GM04503 (cell line): ENCODE results near the gene CREB3L2.

ENCODE experiments used
- DNase-seq: peaks from one replicate; pipeline ENCODE4 v3.0.0-alpha.2; 2012; ENCODE audit warnings: low read depth

The CREB3L2 gene

DNA sequence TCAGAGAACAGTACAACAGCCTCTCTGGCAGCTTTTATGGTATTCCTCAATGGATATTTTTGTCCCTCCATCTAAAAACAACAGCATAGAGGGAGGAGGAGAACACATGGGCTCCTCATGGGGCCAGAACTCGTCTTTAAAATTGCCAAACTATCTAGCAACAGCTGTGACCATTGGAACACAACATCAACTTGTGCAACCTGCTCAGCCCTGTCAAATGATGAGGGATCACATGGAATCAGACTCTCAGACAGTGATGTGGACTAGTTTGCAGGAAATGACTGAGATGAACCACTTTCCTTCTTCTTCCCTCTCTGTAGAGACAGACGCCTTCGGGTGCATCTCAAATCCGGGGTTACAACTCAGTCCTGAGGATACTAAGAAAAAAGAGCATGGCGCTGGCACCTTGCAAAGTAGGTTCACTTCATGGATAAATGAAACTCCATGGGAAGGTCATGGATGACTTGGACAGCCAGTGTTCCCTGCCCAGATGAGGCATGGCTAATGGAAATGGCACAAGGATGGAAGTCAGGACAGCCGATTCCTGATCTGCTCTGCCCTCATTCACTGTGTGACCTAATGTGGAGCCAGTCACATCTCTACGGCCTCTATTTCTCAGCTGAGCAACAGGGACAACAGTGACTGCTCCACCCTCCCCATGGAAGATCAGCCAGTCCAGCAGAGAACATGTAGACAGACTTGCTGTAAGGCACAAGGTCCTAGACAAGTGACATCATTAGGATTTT, 130.5 kb downstream of the CREB3L2 start:
- DNase-seq: peak; percentile 61

DNA sequence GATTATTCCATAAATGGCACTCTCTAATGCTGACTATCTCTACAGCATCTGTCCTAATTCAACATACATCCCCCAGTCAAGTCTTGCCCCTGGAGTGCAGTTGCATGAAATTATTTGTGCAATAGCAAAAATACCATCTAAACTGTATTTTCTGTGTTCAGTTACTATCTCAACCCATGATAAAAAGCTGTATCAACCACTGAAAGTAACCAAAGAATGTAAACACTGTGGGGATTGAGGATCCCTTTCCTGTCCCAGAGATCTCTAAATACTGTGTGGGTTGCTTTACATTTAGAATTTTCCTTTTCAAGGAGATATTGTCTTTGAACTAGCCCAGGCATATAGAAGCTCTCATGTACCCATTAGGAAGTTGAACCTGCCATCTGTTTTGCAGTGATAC, 131.2 kb downstream of the CREB3L2 start:
- DNase-seq: no peak

DNA sequence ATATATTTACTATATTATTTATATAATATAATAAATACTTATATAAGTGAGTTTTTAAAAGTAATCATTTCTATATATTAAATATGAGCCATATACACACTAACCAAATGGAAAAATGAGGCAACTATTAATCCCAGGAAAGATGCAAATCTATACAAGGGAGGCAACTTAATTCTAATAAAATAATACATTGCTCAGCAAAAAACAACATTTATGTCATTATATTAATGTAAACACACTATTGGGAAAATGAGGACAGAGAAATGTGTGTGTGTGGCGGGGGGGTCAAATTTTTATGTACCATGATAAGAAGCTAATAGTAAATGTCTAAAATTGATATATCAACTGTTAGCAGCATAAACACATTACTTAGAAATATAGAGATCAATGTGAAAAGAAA, 131.8 kb downstream of the CREB3L2 start:
- DNase-seq: no peak

DNA sequence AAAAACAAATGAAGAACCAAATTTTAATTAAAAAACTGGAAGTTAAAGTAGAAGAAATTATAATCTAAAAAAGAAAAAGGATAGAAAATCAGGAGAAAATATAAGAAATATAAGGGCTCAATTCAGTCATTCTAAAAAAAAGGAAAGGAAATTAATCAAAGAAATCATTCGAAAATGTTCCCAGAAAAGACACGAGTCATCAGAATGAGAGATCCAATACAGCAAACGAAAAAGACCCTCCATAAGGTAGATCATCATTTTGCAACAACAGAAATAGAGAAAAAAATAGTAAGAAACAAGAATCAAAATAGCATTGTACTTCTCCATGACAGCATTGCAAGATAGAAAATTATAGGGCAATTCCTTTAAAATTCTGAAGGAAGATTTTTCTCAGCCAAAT, 132.6 kb downstream of the CREB3L2 start:
- DNase-seq: no peak

DNA sequence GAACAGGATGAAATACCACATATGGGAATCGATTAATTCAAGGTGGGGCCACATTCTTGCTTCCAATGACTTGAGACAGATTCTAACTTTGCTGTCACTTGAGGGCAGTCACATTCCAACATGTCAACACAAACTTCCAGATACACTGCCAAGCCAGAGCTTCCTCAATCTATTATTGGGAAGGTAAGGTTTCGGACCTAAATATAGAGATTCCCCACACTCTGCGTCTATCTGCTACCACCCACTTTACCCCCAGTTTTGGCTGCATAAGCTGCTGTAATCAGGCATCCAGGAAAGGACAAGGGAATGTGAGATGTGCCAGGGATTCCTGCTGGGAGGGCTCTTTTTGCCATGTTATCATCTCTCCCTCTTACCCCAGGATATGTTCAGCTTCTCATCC, 134.6 kb downstream of the CREB3L2 start:
- DNase-seq: no peak

DNA sequence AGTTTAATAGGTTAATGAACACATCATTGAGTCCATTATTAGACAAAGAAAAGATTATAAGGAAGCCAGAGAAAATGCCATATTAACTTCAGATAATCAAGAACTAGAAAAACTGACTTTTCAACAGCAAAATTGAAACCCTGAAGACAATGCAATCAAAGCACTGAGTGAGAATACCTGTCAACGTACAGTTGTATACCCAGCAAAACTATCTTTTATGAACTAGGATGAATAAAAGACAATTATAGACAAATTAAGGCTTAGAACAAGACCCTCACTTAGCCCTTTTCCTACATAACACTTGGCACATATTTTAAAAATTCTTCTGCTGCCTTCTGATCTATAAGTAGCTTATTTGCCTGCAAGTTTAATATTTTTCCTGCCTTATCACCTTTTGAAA, 136.1 kb downstream of the CREB3L2 start:
- no peak for DNase-seq

DNA sequence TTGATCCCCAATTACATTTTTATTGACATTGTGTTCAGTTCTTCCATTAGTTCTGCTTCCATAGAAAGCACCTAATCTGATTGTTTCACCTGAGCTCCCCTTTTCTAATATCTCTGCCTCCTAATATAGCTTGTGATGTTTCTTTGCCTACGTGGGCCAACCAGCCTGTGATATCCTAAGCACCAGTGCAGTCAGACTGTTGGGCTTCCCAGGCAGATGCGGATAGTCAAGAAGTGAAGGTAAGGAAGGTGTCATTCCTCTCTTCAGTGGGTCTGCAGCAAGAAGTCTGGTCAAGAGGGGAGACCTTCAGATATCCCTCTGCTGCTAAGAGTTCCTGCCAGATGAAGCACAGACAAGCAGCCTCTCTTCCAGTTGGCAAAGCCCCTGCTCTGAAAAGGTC, 138.9 kb downstream of the CREB3L2 start:
- no peak for DNase-seq

DNA sequence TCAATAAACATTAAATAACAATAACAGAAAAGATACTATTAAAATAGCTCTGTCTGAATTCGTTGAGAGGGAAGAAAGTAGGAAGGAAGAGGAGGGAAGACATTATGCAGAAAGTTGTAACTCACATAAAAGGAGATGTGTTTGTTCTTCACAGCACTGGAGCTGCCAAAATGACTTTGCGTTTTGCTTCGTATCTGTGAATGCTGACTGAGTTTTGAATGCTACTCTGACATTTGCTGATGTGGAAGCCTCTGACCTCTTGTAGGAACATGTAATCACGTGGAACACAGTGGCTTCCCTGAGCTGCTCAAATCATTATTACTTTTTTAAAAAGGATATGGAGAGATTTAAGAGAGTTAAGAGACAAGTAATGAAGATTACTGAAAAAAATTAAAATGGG, 139.5 kb downstream of the CREB3L2 start:
- no peak for DNase-seq

DNA sequence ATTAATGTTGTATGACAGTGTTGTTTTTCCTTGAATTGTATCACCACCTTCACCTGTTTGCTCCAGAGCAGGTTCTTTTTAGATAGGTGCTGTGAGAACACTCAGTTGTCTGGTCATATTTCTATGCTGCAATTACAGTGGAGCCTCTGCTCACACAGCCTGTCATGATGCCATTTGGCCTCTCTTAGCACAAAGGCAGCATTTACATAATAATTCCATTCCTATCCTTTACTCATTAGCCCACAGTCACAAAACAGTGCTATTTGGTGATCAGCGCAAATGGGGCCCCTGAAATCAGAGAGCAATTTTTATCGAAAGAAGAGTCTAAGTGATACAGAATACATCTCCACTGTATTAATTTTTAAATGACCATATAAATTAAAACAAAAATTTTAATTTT, 141.3 kb downstream of the CREB3L2 start:
- no peak for DNase-seq

DNA sequence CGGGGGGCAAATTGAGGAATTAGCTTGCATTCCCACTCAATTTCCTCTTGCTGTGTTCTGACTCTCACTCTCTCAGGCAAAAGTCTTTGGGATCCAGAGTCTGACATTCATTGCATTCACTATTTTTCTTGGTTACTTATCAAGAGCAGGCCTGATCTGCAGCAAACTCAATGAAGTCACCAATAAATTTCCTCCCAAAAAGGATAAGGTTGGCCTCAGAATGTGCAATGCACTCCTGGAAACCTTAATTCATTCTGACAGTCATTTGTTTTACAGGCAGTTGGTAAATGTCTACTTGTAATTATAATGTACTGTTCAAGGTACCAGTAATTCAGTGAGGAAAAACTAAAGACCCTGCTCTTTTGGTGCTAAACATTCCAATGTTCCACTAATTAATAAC, 148.8 kb downstream of the CREB3L2 start:
- DNase-seq: no peak

DNA sequence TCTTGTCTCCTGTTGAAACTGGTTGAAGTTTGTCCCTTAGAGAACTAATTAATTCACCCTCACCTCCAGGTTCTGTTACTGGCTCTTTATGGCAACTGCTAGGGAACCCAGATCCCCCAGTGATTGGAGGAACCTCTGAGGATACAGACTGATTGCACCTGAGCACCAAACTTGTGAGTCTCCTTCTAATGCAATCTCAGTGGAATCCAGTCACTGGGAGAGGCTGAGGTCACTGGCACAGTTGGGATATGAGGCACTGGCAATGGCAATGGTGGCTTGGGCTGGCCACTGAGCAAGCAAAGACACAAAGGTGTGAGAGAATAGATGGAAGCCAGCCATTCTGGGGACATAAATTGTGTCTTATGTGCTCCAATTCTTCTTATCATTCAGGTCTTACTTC, 149.8 kb downstream of the CREB3L2 start:
- no peak for DNase-seq

DNA sequence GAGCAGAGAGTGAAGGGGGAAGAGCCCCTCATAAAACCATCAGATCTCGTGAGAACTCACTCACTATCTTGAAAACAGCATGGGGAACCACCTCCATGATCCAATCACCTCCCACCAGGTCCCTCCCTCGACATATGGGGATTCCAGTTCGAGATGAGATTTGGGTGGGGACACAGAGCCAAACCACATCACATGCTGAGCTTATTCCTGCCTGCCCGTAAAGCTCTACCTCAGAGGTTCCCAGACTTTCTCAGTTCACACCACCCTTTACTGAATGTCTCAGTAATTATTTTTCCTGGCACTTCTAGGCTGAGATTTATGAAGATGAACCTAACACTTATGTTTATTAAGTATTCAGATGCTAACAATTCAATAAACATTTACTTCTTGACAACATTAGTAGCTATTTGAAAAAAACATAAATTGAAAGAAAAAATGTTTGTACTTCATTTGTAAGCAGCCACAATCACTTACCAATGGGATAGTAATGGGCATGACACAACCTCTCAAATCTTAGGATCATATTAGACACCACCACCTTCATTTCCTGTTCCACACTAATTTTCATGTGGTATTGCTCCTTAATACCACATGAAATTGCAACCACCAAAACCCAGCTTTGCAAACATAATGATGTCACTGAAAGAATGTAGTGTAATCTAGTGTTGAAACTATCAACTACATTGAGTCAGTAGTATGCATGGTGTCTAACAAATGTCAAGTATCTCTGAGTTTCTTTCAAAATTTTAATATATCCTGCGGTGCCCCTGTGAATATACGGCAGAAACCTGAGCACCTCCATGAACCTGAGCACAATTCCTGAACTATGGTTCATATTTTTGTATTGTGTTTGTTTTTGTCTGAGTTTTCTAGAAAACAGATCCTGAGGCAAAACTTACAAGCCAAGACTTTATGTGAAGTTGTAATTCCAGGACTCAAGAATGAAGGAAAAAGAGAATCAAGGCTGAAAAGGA, 150.6 kb downstream of the CREB3L2 start:
- DNase-seq: no peak

DNA sequence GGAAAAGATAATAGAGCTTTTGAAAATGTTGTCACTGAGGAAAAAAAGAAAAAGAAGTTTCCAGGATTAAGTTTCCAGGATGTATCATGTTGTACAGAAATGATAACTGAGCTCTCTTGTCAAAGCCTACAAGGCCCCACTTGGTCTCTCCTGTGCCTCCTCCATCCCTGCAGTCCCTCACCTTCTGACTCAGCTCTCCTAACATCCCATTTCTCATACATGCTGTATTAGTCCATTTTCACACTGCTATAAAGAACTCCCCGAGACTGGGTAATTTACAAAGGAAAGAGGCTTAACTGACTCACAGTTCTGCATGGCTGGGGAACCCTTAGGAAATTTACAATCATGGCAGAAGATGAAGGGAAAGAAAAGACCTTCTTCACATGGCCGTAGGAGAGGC, 151.3 kb downstream of the CREB3L2 start:
- no peak for DNase-seq

DNA sequence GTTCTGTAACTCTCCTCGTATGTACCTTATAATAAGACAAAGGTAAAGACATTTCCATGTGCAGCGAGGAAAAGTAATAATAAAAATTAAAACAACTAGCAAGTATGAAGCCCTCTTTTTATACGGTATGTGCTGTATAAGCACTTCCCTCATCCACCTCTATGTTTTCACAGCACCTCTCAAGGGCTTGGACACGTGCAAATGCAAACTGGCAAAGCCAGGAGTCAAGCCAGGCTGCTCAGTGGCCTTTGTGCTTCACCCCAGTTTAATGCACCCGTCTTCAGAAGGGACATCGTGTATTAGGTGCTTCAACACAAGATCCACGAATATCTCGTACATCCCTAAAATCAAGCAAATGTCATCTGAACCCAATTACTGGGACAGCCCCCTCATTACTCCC, 153.8 kb downstream of the CREB3L2 start:
- no peak for DNase-seq

DNA sequence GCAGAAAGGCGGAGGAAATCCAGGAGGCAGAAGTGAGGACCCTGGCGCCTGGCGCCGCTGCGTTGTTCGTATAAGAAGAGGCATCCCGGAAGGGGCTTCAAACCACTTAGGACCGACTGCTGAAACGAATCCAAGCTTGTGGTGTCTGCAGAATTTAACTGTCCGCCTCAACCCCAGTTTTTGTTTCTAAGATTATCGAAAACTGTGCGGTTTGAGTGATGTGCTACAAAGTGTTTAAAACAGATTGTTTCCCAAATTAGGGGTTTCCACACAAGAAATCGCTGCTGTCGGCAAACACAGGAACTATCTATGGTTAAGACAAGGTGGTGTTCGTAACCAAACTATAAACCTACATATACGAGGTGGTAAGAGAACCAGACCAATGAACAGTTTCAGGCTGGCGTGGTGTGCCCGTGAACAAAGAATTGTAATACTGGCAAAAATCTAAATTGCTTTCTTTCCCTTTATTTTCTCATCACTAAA, 154.3 kb downstream of the CREB3L2 start:
- no peak for DNase-seq

DNA sequence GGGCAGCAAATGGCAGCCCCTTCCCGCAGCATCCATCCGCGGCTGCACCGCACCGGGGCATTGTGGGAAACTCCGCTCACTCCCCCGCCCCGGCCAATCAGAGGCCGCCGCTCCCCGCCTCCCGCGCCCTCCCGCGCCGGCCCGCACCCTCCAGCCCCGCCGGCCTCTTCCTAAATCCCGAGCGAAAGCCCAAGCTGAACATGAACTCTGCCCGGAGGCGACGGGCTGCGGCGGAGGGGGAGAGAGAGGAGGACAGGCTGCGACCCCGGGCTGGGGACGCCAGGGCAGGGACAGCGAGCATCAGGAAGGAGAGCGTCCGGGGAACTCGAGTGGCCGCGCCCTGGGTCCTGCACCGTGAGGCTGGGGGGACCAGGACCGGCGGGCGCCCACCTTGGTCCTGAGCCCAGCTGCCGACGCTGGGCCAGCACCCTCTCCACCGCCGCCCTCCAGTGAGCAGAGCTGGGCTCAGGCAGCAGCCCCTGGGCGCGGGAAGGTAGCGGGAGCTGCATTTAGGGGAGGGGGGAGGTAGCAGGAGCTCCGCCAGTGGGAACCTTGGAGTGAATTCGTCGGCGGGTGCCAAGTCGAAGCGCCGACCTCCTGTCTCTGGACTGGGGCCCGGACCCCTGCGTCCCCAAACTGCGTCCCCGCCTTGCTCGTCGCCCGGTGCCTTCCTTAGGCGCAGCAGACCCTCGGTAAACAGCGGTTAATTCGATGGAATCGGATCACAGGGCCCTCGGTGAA, 154.9 kb downstream of the CREB3L2 start, which contains the start of gene DGKI:
DGKI (minus strand) TSS at position 148 of the 741 bp plus-strand sequence.
- DNase-seq: no peak

DNA sequence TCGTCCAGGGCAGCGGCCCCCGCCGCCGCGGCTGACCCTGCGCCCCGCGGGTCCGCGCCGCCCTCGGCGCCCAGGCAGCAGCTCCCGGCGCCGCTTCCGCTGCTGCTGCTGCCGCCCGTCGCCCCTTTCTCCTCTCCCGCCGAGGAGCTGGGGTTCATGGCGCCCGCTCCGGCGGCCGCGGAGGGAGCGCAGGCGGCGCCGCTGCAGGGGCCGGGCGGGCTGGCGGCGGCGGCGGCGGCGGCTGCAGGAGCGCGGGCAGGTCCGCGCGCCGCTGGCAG, 155.4 kb downstream of the CREB3L2 start:
- DNase-seq: no peak

DNA sequence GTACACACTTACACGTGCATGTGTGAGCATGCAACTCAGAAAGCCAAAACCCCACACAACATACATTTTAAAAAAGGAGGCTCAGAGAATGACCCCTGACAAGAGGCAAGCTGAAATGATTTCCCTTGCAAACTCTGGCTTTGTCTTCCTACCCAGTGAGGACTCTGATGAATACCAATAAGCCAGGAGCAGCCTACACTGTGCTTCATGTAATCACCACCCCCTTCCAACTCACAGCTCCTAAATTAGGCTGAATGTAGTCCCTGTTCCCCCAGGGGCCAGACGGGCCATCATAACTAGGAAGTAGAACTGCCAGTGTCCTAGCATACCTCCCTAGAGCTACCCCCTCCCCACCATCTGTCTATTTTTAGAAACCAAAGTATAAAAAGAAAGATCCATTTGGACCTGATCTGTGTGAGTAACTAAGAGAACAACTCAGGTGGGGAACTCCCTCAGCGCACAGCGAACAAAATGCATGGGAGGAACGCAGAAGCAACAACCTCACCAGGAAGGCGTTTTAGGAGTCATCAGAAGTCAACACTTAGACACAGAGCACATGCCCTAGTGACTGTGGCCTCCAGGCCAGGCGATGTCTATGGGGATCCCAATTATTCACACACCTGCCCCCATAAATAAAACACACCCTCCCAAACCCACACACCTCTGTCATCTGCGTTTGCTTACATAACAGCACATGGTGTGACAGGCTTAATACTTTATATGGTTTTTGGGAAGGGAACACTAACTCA, 157.0 kb downstream of the CREB3L2 start:
- DNase-seq: no peak

DNA sequence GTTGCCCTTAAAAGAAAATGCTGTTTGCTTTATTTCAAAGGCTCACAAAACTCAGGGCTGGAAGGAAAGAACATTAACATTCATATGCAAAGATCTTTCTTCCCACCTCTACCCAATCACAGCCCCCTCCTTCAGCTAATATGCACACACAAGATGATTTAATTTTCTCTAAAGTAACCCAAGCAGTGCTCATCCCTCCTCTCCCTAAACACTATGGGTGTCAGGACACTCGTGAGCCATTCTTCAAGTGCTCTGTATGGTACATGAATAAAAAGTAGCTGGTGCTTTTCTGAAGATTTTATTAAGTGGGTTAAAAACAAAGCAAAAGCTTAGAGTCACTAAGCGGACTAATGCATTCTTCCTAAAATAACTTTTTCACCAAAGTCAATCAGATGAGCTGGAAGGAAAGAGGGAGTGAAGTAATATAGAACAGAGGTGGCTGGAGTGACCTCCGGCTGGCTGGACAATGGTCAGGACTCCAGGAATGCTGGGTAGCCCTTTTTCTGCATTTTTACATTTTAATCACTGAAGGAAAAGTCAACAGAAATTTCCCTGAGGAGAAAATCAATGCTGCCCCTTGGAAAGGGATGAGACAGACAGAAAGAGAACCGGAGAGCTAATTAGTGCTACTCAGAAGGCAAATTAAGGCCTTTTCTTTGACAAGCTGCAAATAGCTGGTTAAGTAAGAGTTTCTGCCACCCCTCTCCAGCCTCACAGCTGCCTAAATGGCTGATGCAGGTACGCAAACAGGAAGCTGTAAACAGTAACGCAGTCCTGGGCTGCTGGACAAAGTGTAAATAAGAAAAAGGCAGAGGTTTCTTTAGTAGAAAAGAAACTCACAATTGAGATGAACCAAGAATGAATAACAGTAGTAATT, 161.7 kb downstream of the CREB3L2 start:
- no peak for DNase-seq

DNA sequence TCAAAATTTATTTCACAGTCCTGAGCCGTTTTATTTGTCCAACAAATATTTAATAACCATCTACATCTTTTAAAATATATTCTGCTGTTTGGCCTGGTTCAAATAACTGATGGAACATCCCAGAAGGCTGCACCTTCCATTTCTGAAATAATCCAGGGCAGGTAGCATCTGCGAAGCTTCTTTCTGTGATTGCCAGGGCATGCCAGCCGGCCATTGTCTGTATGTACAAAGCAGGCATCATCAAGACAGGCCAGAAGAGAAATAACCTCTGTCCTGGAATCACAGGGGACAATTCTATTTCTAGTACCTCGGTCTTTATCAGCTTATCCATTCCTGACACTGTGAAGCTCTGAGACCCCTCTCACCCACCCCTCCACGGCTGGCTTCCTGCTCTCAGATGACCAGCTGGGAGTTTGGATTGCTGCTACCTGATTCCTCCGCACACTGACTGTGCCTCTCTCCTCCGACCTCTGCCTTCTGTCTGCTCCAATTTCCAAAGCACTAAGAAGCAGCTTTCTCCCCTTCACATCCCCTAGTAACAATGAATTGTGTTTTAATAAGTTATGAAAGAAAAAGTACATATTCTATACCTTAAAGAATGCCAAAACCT, 163.1 kb downstream of the CREB3L2 start:
- DNase-seq: no peak
